Skeletal muscle tissue (tissue), 4 donors: Measurements from ENCODE around the gene FGFR2. TPM values are rescaled to one million over a fixed set of nuclear protein-coding genes. Genes with fewer than 3 reads are reported as not detected.

Source experiments
- H3K27ac ChIP-seq: one replicate; pipeline ENCODE4 v1.7.0; 2013; ENCODE audit warnings: mild to moderate bottlenecking, low read depth, low read length, inconsistent platforms
- H3K27me3 ChIP-seq, 3 donors: one replicate each; pipeline ENCODE4 v1.7.0; 2013; ENCODE audit warnings: low read length in 3 of 3; ENCODE audit not compliant: control insufficient read depth in 3 of 3, insufficient read depth in 3 of 3
- H3K36me3 ChIP-seq, 3 donors: one replicate each; pipeline ENCODE4 v1.7.0; 2013; ENCODE audit warnings: low read length in 3 of 3; ENCODE audit not compliant: control insufficient read depth in 3 of 3, insufficient read depth in 3 of 3
- H3K4me1 ChIP-seq, 3 donors: one replicate each; pipeline ENCODE4 v1.7.0; 2013; ENCODE audit warnings: low read length in 3 of 3, mild to moderate bottlenecking in 3 of 3; ENCODE audit not compliant: control insufficient read depth in 3 of 3, insufficient read depth in 3 of 3
- H3K4me3 ChIP-seq, 3 donors: one replicate each; pipeline ENCODE4 v1.7.0; 2013; ENCODE audit warnings: low read length in 3 of 3
- H3K9ac ChIP-seq, 3 donors: one replicate each; pipeline ENCODE4 v1.7.0; 2013; ENCODE audit warnings: low read length in 3 of 3, mild to moderate bottlenecking in 3 of 3, moderate library complexity in 2 of 3, low read depth in 1 of 3
- H3K9me3 ChIP-seq, 3 donors: one replicate each; pipeline ENCODE4 v1.7.0; 2013; ENCODE audit warnings: low read length in 3 of 3; ENCODE audit not compliant: control insufficient read depth in 3 of 3
- total RNA-seq: library from RNA; depleted of rRNA; stranded (reverse); fragments of >200 nt; gene quantifications from one replicate; pipeline ENCODE4 v1.2.3, GENCODE V29; 2014
- donor health status: Osteomylitis.

FGFR2 gene
- total RNA-seq, 1 donor from 2014 or later, result 11.5 TPM

- Histone ChIP-seq H3K4me3 (no peak overlapping the region), H3K27ac (no peak overlapping the region), H3K4me1 (no peaks in the 10 kb centered on the region), H3K9me3 (no peaks in the 10 kb centered on the region), H3K9ac (no peak overlapping the region), H3K36me3 (no peaks in the 10 kb centered on the region), H3K27me3 (peaks cover 0 to 7% (median 0%) of the 10 kb centered on the region in 3 donors)
Measured at GRCh38 chr10:121433965-121434364, 164.3 kb downstream of the FGFR2 start.

DNA sequence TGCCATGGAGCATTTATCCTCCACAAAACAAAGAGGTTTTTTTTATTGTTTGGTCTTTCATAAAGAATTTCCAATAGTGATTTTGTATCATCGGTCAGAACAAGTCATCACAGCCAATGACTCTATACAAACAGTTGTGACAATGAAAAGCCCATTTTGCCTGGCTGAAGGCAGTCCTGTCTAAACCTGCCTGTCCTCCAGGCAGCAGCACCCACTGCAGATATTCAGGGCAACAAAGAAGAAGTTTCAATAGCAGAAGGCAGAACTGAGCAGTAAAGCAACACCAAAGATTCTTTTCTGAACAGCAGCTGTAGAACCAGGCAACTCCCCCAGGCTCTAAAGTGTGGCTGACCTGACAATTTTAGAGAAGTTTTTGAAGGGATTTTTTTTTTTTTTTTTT is 169.4 kb downstream of the FGFR2 start:
- no peak overlapping the region for H3K9ac ChIP-seq
- peaks cover 0 to 7% (median 0%) of the 10 kb centered on the region in 3 donors for H3K27me3 ChIP-seq
- no peaks in the 10 kb centered on the region for H3K4me1 ChIP-seq
- no peak overlapping the region for H3K27ac ChIP-seq
- no peaks in the 10 kb centered on the region for H3K36me3 ChIP-seq
- no peak overlapping the region for H3K4me3 ChIP-seq
- no peaks in the 10 kb centered on the region for H3K9me3 ChIP-seq
